Endothelial cell of hepatic sinusoid (primary cell): ENCODE measurements around the gene PSME2.

Source experiments
- in situ Hi-C: cut with HindIII; loops from 2 replicates; pipeline ENCODE4 v1.10.0; 2017; ENCODE audit warnings: low sequenced_read_pairs

PSME2 gene

GRCh38 chr14:24136684-24137528, 9.5 kb downstream of the PSME2 start:
- in situ Hi-C loops = no loop called here

- in situ Hi-C loops = no loop called here
Observed at GRCh38 chr14:24135834-24136683, 10.4 kb downstream of the PSME2 start, which contains the start of gene PSME1. Gene PSME1, plus strand, starts transcription at chr14:24136194. Its CDS starts 69 bp downstream, at chr14:24136263.

DNA sequence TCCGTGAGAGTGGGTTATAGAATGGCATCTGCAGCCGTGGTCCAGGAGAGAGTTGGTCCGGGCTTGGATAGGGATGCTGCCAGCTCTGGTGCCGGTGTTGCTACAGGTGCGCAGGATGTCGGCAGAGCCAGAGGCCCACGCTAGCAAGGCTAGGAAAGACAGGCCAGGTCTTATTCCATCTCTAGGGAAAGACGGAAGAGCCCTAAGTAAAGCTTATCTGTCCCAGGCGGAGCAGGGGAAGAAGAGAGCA, 10.9 kb downstream of the PSME2 start:
- in situ Hi-C loops = no loop called here

DNA sequence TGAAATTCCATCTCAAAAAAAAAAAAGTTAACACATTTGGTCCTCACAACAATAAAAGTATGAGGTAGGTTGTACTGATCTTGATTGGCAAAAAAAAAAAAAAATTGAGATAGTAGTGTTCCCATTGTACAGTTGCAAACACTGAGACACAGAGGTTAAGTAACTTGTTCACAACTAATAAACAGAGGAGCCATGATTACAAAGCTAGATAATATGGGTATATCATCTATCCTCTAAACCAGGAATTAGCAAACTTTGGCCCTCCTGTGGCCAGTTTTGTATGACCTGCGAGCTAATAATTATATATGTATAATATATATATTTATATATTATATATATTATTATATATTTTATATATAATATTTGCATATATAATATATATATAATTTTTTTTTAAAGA, 12.7 kb downstream of the PSME2 start:
- in situ Hi-C loops = no loop called here

GRCh38 chr14:24132976-24133375, 13.4 kb downstream of the PSME2 start:
- in situ Hi-C loops = no loop called here

- in situ Hi-C loops = no loop called here
Observed at GRCh38 chr14:24132061-24132685, 14.2 kb downstream of the PSME2 start.

DNA sequence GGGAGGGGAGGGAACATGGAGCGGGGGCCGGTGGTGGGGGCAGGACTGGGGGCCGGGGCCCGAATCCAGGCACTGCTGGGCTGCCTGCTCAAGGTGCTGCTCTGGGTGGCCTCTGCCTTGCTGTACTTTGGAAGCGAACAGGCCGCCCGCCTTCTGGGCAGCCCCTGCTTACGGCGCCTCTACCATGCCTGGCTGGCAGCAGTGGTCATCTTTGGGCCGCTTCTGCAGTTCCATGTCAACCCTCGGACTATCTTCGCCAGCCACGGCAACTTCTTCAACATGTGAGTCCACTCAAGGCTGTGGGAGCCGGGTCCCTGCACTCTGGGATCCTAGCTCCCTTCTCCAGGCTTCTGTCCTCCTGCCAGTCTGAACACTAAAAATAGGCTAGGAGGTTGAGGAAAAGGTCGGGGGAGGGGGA, 14.9 kb downstream of the PSME2 start:
- in situ Hi-C loops = no loop called here

GRCh38 chr14:24130717-24131548, 15.5 kb downstream of the PSME2 start:
- in situ Hi-C loops = no loop called here

DNA sequence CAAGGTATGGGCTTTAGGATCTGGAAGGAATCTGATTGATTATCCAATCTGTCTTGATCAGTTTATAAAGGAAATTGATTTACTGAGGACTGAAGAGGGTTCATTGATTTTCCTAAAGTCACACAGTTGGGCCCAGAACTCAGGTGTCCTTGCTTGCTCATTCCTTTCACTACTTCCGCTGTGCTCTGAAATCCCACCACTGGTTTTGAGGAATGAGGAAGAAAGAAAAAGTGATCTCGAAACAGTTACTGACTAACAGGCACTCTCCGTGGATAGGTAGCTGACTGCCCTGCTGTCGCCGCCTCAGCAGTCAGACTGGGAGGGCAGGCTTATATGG, 16.1 kb downstream of the PSME2 start, which contains the start of gene FITM1:
TSS of gene FITM1 (plus strand) at position 280 of the 337 bp plus-strand sequence. CDS start 905 bp downstream, outside the sequence.
- in situ Hi-C loops = no loop called here

- in situ Hi-C loops = no loop called here
Observed at GRCh38 chr14:24129410-24129998, 16.9 kb downstream of the PSME2 start.

GRCh38 chr14:24127673-24128072, 18.7 kb downstream of the PSME2 start:
- in situ Hi-C loops = no loop called here

DNA sequence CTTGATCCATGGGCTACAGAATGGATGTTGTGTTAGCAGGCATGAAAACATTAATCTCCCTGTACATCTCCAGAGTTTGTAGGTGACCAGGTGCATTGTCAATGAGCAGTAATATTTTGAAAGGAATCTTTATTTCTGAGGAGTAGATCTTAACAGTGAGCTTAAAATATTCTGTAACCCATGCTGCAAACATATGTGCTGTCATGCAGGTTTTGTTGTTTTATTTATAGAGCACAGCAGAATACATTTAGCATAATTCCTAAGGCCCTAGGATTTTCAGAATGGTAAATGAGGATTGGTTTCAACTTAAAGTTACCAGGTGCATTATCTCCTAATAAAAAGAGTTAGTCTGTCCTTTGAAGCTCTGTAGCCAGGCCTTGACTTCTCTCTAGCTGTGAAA, 19.5 kb downstream of the PSME2 start:
- in situ Hi-C loops = no loop called here

- in situ Hi-C loops = no loop called here
Observed at GRCh38 chr14:24123424-24124417, 22.7 kb downstream of the PSME2 start.

DNA sequence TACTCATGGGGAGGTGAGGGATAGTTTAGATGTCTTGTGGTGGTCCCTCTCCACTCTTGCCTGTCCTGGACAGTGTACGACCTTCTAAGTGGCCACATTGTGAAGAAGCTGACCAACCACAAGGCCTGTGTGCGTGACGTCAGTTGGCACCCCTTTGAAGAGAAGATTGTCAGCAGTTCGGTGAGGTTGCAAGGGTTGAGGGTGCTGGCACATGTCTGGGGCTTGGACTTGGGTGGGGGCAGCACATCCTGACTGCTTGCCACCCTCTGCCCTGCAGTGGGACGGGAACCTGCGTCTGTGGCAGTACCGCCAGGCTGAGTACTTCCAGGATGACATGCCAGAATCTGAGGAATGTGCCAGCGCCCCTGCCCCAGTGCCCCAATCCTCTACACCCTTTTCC, 23.5 kb downstream of the PSME2 start:
- in situ Hi-C loops = no loop called here

GRCh38 chr14:24122416-24122815, 24.0 kb downstream of the PSME2 start:
- in situ Hi-C loops = no loop called here

- in situ Hi-C loops = no loop called here
Observed at GRCh38 chr14:24121210-24121609, 25.2 kb downstream of the PSME2 start.

DNA sequence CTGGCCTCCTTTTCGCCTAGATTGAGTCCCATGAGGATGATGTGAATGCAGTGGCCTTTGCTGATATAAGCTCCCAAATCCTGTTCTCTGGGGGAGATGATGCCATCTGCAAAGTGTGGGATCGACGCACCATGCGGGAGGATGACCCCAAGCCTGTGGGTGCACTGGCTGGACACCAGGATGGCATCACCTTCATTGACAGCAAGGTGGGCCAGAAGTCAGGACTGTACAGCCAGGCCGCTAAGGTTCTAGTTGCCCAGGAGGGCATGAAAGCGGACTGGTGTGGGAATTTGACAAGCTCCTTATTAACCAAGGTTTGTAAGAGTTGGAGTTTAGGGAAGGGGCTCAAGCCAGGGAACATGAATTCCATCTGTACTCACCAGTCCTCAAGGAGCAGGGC, 26.7 kb downstream of the PSME2 start:
- in situ Hi-C loops = no loop called here

GRCh38 chr14:24117179-24117578, 29.2 kb downstream of the PSME2 start:
- in situ Hi-C loops = no loop called here

- in situ Hi-C loops = no loop called here
Observed at GRCh38 chr14:24116128-24116814, 30.1 kb downstream of the PSME2 start.
